Neural cell (in vitro differentiated cells): ENCODE data around the gene MUSK.

Experiments used
- EP300 ChIP-seq: fragments of 450-650 bp; conservative IDR thresholded peaks from 2 replicates; pipeline ENCODE4 v1.6.1; 2014; ENCODE audit warnings: antibody characterized with exemption, mild to moderate bottlenecking, moderate library complexity; ENCODE audit not compliant: poor library complexity, severe bottlenecking
- EZH2 ChIP-seq: fragments of 200-600, 300-800 bp; shearing (Covaris generic), sonication (generic); IDR thresholded peaks from 2 replicates; pipeline ENCODE4 v1.6.1; 2014; ENCODE audit warnings: antibody characterized with exemption, low read length, borderline replicate concordance, mild to moderate bottlenecking; ENCODE audit not compliant: insufficient read depth, poor library complexity, severe bottlenecking
- MXI1 ChIP-seq: fragments of 450-650 bp; conservative IDR thresholded peaks from 2 replicates; pipeline ENCODE4 v1.6.1; 2014; ENCODE audit warnings: antibody characterized with exemption, mild to moderate bottlenecking; ENCODE audit not compliant: poor library complexity, severe bottlenecking
- POLR2AphosphoS5 ChIP-seq: IDR thresholded peaks from 2 replicates; pipeline ENCODE4 v1.6.1; 2012
- RAD21 ChIP-seq: fragments of 450-650 bp; conservative IDR thresholded peaks from 2 replicates; pipeline ENCODE4 v1.6.1; 2014; ENCODE audit warnings: antibody characterized with exemption, mild to moderate bottlenecking, moderate library complexity
- TAF1 ChIP-seq: IDR thresholded peaks from 2 replicates; pipeline ENCODE4 v1.6.1; 2012; ENCODE audit warnings: low read depth
- TF ChIP-seq, protein P1 (sequence below): fragments of 450-650 bp; IDR thresholded peaks from 2 replicates; pipeline ENCODE4 v1.5.1; 2014; ENCODE audit warnings: antibody characterized with exemption, mild to moderate bottlenecking, moderate library complexity; ENCODE audit not compliant: poor library complexity, severe bottlenecking
- TF ChIP-seq, protein P2 (sequence below): IDR thresholded peaks from 2 replicates; pipeline ENCODE4 v1.6.1; 2012; ENCODE audit warnings: borderline replicate concordance

- TF ChIP-seq, protein P1, sequence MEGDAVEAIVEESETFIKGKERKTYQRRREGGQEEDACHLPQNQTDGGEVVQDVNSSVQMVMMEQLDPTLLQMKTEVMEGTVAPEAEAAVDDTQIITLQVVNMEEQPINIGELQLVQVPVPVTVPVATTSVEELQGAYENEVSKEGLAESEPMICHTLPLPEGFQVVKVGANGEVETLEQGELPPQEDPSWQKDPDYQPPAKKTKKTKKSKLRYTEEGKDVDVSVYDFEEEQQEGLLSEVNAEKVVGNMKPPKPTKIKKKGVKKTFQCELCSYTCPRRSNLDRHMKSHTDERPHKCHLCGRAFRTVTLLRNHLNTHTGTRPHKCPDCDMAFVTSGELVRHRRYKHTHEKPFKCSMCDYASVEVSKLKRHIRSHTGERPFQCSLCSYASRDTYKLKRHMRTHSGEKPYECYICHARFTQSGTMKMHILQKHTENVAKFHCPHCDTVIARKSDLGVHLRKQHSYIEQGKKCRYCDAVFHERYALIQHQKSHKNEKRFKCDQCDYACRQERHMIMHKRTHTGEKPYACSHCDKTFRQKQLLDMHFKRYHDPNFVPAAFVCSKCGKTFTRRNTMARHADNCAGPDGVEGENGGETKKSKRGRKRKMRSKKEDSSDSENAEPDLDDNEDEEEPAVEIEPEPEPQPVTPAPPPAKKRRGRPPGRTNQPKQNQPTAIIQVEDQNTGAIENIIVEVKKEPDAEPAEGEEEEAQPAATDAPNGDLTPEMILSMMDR, result no peak
- TF ChIP-seq EZH2, result no peak
- no peak for TF ChIP-seq POLR2AphosphoS5
- TF ChIP-seq EP300, result no peak
- no peak for TF ChIP-seq RAD21
- no peak for TF ChIP-seq MXI1
- TF ChIP-seq, protein P2, sequence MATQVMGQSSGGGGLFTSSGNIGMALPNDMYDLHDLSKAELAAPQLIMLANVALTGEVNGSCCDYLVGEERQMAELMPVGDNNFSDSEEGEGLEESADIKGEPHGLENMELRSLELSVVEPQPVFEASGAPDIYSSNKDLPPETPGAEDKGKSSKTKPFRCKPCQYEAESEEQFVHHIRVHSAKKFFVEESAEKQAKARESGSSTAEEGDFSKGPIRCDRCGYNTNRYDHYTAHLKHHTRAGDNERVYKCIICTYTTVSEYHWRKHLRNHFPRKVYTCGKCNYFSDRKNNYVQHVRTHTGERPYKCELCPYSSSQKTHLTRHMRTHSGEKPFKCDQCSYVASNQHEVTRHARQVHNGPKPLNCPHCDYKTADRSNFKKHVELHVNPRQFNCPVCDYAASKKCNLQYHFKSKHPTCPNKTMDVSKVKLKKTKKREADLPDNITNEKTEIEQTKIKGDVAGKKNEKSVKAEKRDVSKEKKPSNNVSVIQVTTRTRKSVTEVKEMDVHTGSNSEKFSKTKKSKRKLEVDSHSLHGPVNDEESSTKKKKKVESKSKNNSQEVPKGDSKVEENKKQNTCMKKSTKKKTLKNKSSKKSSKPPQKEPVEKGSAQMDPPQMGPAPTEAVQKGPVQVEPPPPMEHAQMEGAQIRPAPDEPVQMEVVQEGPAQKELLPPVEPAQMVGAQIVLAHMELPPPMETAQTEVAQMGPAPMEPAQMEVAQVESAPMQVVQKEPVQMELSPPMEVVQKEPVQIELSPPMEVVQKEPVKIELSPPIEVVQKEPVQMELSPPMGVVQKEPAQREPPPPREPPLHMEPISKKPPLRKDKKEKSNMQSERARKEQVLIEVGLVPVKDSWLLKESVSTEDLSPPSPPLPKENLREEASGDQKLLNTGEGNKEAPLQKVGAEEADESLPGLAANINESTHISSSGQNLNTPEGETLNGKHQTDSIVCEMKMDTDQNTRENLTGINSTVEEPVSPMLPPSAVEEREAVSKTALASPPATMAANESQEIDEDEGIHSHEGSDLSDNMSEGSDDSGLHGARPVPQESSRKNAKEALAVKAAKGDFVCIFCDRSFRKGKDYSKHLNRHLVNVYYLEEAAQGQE, result no peak
- TF ChIP-seq TAF1, result no peak
These were observed 101.1 kb downstream of the MUSK start for GRCh38 chr9:110769667-110770066.
